Stimulated activated CD4-positive, alpha-beta T cell treated with anti-CD3 and anti-CD28 coated beads, Interleukin-12 subunit alpha, Interleukin-12 subunit beta, amount 100 ng/mL, for 24 hours (primary cell): Measurements from ENCODE around the gene TENM3.

Experiments
- DNase-seq, 2 experiments: peaks; one replicate each; pipeline ENCODE4 v3.0.0-alpha.2; 2020; ENCODE audit warnings: low read depth in 2 of 2

TENM3 gene

GRCh38 chr4:182835006-182835740 is 592.0 kb downstream of the TENM3 start:
- DNase-seq = no peak

- no peak for DNase-seq
Measured at GRCh38 chr4:182837831-182838230, 594.6 kb downstream of the TENM3 start.

- no peak for DNase-seq
Measured at GRCh38 chr4:182838535-182838934, 595.3 kb downstream of the TENM3 start.

GRCh38 chr4:182839256-182839655 is 596.1 kb downstream of the TENM3 start:
- DNase-seq = no peak

- no peak for DNase-seq
Measured at GRCh38 chr4:182840108-182840507, 596.9 kb downstream of the TENM3 start.

- no peak for DNase-seq
Measured at GRCh38 chr4:182842104-182842600, 599.0 kb downstream of the TENM3 start.

- no peak for DNase-seq
Measured at GRCh38 chr4:182842759-182843390, 599.7 kb downstream of the TENM3 start.

- DNase-seq = no peak
Measured at GRCh38 chr4:182843808-182844325, 600.7 kb downstream of the TENM3 start.

GRCh38 chr4:182845618-182846017 is 602.4 kb downstream of the TENM3 start:
- no peak for DNase-seq

GRCh38 chr4:182846036-182846435 is 602.8 kb downstream of the TENM3 start:
- no peak for DNase-seq

GRCh38 chr4:182847576-182848450 is 604.6 kb downstream of the TENM3 start:
- DNase-seq = no peak

GRCh38 chr4:182848685-182849084 is 605.5 kb downstream of the TENM3 start:
- DNase-seq = no peak
